Tongue (tissue), 3 donors: ENCODE measurements around the gene SEC24B. TPM values are rescaled to one million over a fixed set of nuclear protein-coding genes. Genes with fewer than 3 reads are reported as not detected.
"Not testable (repeated sequence)": the region's sequence is repeated elsewhere in the genome, so short reads cannot be mapped to it uniquely, and the experiment has no call there.

Source experiments
- DNase-seq: peaks from one replicate; pipeline ENCODE4 v3.0.0-alpha.2; 2015
- small RNA-seq: library from RNA; depleted of rRNA; stranded (forward); fragments of <200 nt; gene quantifications from one replicate; pipeline ENCODE3, GENCODE V24; 2014; ENCODE audit warnings: low replicate concordance
- total RNA-seq: library from RNA; depleted of rRNA; stranded (reverse); fragments of >200 nt; gene quantifications from one replicate; pipeline ENCODE4 v1.2.3, GENCODE V29; 2014

The SEC24B gene
- total RNA-seq, 1 donor from 2014 or later, result 23.0 TPM

- no peak for DNase-seq
These were observed 145.2 kb downstream of the SEC24B start for GRCh38 chr4:109578846-109579245.

- DNase-seq, result not testable (repeated sequence)
These were observed 146.4 kb downstream of the SEC24B start for GRCh38 chr4:109579997-109580396.

GRCh38 chr4:109588176-109588575 is 154.6 kb downstream of the SEC24B start:
- no peak for DNase-seq

GRCh38 chr4:109589119-109589518 is 155.5 kb downstream of the SEC24B start:
- DNase-seq, result peak; percentile 21

GRCh38 chr4:109589605-109590004 is 156.0 kb downstream of the SEC24B start:
- DNase-seq, result no peak

Small RNA genes within 50 kb of the gene (small RNA-seq; reads per million reads assigned to genes)
- gene MIR576, result 6.2 reads per million, percentile 93 among the genes with 10 or more reads in this experiment
- gene RN7SL55P, result not detected

Other genes starting within 250 kb of the SEC24B start
- gene COL25A1, start 131.2 kb upstream of the SEC24B start, total RNA-seq, result 14.1 TPM
- 39.2 TPM for gene MCUB, start 126.4 kb downstream of the SEC24B start, total RNA-seq